Measurements from ENCODE around the gene PDE4D. TPM values are rescaled to one million over a fixed set of nuclear protein-coding genes. Genes with fewer than 3 reads are reported as not detected.

PDE4D gene
- total RNA-seq, 2 experiments from 2014 or later, result 0.50 to 0.51 TPM

DNA sequence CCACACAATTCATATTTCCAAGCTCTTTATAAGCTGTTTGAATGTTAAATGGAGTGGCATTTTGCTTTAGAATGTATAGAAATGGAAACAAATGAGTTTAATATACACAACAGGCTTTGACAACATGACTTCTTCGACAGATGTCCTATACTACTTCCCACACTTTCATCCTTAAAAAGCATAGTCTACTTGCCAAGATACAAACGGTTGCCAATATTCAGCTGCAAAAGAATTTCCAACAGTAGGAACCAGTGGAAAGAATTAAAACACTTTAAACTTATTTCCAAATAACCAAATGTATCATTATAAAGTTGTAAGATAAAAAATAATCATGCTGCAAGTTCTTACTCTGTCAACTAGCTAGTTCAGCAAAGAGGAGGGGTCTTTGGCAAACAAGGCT, 456.4 kb downstream of the PDE4D start:
- no peaks in the 10 kb centered on the region for H3K9me3 ChIP-seq (ENCODE audit: low read length)
- no peak overlapping the region for H3K4me2 ChIP-seq (ENCODE audit: low read length)
- H3K27ac ChIP-seq (ENCODE audit: low read depth, low read length, poor library complexity, severe bottlenecking), result no peak overlapping the region
- TF ChIP-seq EZH2phosphoT487 (IDR thresholded peaks at IDR 0.05; ENCODE audit: borderline replicate concordance, low read depth, low read length) (no peak), CTCF (conservative IDR thresholded peaks at IDR 0.05; ENCODE audit: low read length) (no peak)
- no peak overlapping the region for H2AFZ ChIP-seq (ENCODE audit: low read length)
- no peaks in the 10 kb centered on the region for H3K4me1 ChIP-seq (ENCODE audit: insufficient read depth, low read length, poor library complexity, severe bottlenecking)
- intact Hi-C loops (cut with micrococcal nuclease; ENCODE audit: unreplicated experiment), result no loop called here
- ChIA-PET POLR2A (no interaction called here), CTCF (ENCODE audit: unreplicated experiment) (no interaction called here)
- H4K20me1 ChIP-seq (ENCODE audit: insufficient read depth, low read length), result no peaks in the 10 kb centered on the region
- H3K36me3 ChIP-seq (ENCODE audit: insufficient read depth, low read length), result no peaks in the 10 kb centered on the region
- BruUV-seq (replicated peaks), result no TSS peak
- no peaks in the 10 kb centered on the region for H3K79me2 ChIP-seq (ENCODE audit: insufficient read depth, low read depth, low read length)
- DNase-seq (ENCODE audit: low spot score), result no peak
- H3K9me2 ChIP-seq (ENCODE audit: insufficient read depth, low read length), result no peaks in the 10 kb centered on the region
- H3K4me3 ChIP-seq (ENCODE audit: low read depth, low read length, poor library complexity, severe bottlenecking), result no peak overlapping the region

GRCh38 chr5:59436364-59437148, 457.0 kb downstream of the PDE4D start:
- Histone ChIP-seq H3K4me1 (ENCODE audit: insufficient read depth, low read length, poor library complexity, severe bottlenecking) (no peaks in the 10 kb centered on the region), H4K20me1 (ENCODE audit: insufficient read depth, low read length) (no peaks in the 10 kb centered on the region), H3K4me3 (ENCODE audit: low read depth, low read length, poor library complexity, severe bottlenecking) (no peak overlapping the region), H3K9me2 (ENCODE audit: insufficient read depth, low read length) (no peaks in the 10 kb centered on the region), H2AFZ (ENCODE audit: low read length) (no peak overlapping the region), H3K79me2 (ENCODE audit: insufficient read depth, low read depth, low read length) (no peaks in the 10 kb centered on the region), H3K9me3 (ENCODE audit: low read length) (no peaks in the 10 kb centered on the region), H3K4me2 (ENCODE audit: low read length) (no peak overlapping the region), H3K36me3 (ENCODE audit: insufficient read depth, low read length) (no peaks in the 10 kb centered on the region), H3K27ac (ENCODE audit: low read depth, low read length, poor library complexity, severe bottlenecking) (no peak overlapping the region)
- intact Hi-C loops (cut with micrococcal nuclease; ENCODE audit: unreplicated experiment), result no loop called here
- POLR2A ChIA-PET, result no interaction called here
- TF ChIP-seq EZH2phosphoT487 (IDR thresholded peaks at IDR 0.05; ENCODE audit: borderline replicate concordance, low read depth, low read length) (no peak), CTCF (conservative IDR thresholded peaks at IDR 0.05; ENCODE audit: low read length) (no peak)
- CTCF ChIA-PET (ENCODE audit: unreplicated experiment), result no interaction called here
- DNase-seq (ENCODE audit: low spot score), result no peak
- no TSS peak for BruUV-seq (replicated peaks)

DNA sequence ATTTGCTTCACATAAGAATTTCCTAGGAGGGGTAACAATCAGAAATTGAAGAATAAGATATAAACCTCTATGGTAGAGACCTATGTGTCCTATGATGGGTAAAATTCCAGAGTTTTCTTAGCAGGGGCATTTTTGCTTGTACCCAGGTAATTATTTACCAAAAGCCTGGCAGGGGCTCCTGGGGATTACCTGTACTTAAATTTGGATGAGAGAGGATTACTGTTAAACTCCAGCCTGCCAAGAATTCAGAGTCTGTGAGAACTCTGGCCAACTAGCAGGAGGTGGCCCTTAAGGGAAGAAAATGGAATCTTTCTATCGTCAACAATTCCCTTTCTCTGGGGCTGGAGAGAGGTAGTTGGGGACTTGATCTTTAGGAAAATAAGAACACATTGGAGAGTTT, 460.4 kb downstream of the PDE4D start:
- H3K4me3 ChIP-seq (ENCODE audit: low read depth, low read length, poor library complexity, severe bottlenecking), result no peak overlapping the region
- CTCF ChIA-PET (ENCODE audit: unreplicated experiment), result no interaction called here
- no peak for DNase-seq (ENCODE audit: low spot score)
- intact Hi-C loops (cut with micrococcal nuclease; ENCODE audit: unreplicated experiment), result no loop called here
- no peaks in the 10 kb centered on the region for H3K9me2 ChIP-seq (ENCODE audit: insufficient read depth, low read length)
- no peak overlapping the region for H3K27ac ChIP-seq (ENCODE audit: low read depth, low read length, poor library complexity, severe bottlenecking)
- no peak overlapping the region for H2AFZ ChIP-seq (ENCODE audit: low read length)
- H3K9me3 ChIP-seq (ENCODE audit: low read length), result no peaks in the 10 kb centered on the region
- POLR2A ChIA-PET, result no interaction called here
- H3K4me2 ChIP-seq (ENCODE audit: low read length), result no peak overlapping the region
- H3K79me2 ChIP-seq (ENCODE audit: insufficient read depth, low read depth, low read length), result no peaks in the 10 kb centered on the region
- no peak for TF ChIP-seq CTCF (conservative IDR thresholded peaks at IDR 0.05; ENCODE audit: low read length)
- TF ChIP-seq EZH2phosphoT487 (IDR thresholded peaks at IDR 0.05; ENCODE audit: borderline replicate concordance, low read depth, low read length), result no peak
- no peaks in the 10 kb centered on the region for H3K36me3 ChIP-seq (ENCODE audit: insufficient read depth, low read length)
- BruUV-seq (replicated peaks), result no TSS peak
- no peaks in the 10 kb centered on the region for H4K20me1 ChIP-seq (ENCODE audit: insufficient read depth, low read length)
- no peaks in the 10 kb centered on the region for H3K4me1 ChIP-seq (ENCODE audit: insufficient read depth, low read length, poor library complexity, severe bottlenecking)
